ENCODE results near the gene ENAH. TPM values are rescaled to one million over a fixed set of nuclear protein-coding genes. Genes with fewer than 3 reads are reported as not detected.

Gene ENAH
- total RNA-seq, 2 experiments from 2014 or later: 0.84 to 1.1 TPM

DNA sequence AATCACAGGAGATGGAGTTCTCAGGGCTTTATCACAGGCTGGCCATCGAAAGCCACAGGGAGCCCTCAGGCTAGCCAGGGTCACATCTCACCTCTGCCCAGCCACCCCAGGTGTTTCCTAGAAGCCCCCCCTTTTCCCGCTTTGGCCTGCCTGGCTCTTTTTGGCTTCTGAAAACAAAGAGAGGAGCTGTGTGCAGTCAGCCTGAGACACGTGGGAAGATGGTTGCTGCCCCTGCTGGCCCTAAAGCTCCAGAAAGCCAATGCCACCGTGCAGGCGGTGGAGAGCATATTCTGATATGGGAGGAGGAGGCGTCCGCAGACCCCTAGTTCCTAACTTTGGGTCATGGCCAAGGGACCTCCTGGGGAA, 206.3 kb downstream of the ENAH start:
- Mint-ChIP-seq H3K27ac (no peak overlapping the region), H3K4me1 (peaks cover 59% of the 10 kb centered on the region), H3K36me3 (no peaks in the 10 kb centered on the region), H3K27me3 (no peaks in the 10 kb centered on the region), H3K9me3 (no peaks in the 10 kb centered on the region), H3K4me3 (no peak overlapping the region)
- DNase-seq: no peak

DNA sequence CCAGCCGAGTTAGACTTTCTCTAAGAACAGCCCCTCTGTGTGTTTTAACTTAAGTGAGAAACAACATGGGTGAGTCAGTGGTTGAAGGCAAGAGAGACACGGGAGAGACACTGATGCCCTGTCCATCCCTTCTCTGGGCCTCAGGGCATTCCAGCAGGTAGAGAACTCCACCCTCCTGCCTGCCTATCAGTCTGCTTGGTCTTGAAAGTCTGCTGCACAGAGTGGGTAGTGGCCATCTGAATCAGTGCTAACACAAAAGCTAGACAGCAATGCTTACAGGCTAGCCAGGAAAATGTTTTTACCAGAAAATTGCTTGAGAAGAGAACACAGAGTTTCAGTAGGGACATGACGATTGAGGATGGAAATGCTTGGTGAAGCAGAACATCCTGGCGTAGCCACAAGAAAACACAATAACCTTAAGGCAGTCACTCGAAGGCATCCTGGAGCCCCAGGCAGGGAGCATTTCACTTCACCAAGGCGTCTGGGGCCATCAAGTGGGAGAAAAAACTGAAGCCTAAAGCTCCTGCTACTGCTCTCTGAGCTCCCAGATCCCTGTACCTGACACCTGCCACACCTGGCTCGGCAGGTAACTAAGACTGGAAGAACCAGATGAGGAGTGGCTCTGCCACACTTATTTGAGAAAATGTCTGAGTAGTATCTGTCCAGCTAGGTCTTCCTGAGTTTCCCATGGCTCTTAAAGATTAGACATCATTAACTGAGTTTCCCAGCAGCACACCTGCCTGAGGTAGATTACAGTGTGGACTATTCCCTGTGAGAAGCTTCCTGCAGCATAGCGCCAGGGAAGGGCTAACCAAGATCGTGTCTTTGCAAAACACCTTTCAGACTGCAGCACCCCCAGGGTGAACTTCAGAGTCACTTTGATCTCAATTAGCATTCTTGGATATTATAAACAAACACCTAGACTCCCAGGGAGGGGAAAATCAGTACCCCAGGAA, 207.0 kb downstream of the ENAH start:
- H3K27me3 Mint-ChIP-seq: no peaks in the 10 kb centered on the region
- no peak for DNase-seq
- H3K27ac Mint-ChIP-seq: peak overlapping the region; percentile 94
- H3K4me1 Mint-ChIP-seq: peaks cover 59% of the 10 kb centered on the region
- H3K4me3 Mint-ChIP-seq: peak overlapping the region; percentile 64
- H3K9me3 Mint-ChIP-seq: no peaks in the 10 kb centered on the region
- no peaks in the 10 kb centered on the region for H3K36me3 Mint-ChIP-seq

DNA sequence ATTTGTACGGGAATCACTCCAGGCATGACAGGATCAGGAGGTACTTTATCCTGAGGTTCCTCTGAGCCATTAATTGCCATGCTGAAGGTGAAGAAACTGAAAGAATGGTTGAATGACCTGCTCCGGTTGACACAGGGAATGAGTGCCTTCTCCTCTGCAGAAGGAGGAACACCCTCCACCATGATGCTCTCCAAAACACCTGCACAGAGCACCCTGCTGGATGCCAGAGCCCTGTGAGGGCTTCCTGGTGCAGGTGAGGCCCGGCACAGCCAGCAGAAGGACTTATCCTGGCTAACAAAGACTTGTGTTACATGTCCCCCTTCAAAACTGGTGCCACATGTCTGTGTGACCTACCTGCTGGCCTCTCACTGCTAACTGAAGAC, 210.8 kb downstream of the ENAH start:
- no peaks in the 10 kb centered on the region for H3K36me3 Mint-ChIP-seq
- peaks cover 53% of the 10 kb centered on the region for H3K4me1 Mint-ChIP-seq
- H3K4me3 Mint-ChIP-seq: no peak overlapping the region
- no peaks in the 10 kb centered on the region for H3K9me3 Mint-ChIP-seq
- no peaks in the 10 kb centered on the region for H3K27me3 Mint-ChIP-seq
- no peak for DNase-seq
- peak overlapping the region; percentile 32 for H3K27ac Mint-ChIP-seq

DNA sequence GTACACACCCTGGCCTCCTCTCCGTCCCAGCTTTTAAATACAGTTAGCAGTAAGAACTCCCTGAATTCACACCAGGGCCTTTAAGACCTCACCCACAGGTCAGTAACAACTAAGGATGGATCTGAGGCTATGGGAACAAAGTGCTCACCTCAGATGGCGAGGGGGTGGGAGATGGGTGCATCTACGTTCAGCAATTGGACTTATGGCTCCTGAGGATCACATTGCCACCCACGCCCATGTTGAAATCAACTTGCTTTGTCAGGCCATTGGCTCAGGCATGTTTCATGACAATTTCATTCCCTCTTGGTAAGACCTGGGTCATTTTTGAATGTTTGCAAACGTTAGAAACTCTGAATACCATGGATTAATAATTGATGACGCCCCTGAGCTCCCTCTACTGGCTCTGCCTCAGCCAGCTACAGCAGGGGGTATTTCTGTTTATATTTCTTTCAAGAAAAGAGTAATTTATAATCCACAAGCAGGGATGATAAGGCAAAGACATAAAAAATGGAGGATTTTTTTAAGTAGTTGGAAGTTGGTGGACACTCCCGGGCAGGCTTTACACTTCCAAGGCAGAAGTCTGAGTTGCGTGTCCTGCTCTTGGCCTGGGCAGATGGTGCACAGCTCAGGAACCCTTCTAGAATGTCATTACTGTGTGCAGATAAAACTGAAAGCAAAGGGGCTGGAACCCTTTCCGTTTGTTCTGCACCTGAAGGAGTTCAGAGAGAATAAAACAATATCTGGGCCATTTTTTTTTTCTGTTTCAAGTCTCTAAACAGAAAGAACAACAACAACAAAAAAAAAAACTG, 211.4 kb downstream of the ENAH start:
- no peaks in the 10 kb centered on the region for H3K36me3 Mint-ChIP-seq
- H3K4me1 Mint-ChIP-seq: peaks cover 51% of the 10 kb centered on the region
- no peaks in the 10 kb centered on the region for H3K27me3 Mint-ChIP-seq

DNA sequence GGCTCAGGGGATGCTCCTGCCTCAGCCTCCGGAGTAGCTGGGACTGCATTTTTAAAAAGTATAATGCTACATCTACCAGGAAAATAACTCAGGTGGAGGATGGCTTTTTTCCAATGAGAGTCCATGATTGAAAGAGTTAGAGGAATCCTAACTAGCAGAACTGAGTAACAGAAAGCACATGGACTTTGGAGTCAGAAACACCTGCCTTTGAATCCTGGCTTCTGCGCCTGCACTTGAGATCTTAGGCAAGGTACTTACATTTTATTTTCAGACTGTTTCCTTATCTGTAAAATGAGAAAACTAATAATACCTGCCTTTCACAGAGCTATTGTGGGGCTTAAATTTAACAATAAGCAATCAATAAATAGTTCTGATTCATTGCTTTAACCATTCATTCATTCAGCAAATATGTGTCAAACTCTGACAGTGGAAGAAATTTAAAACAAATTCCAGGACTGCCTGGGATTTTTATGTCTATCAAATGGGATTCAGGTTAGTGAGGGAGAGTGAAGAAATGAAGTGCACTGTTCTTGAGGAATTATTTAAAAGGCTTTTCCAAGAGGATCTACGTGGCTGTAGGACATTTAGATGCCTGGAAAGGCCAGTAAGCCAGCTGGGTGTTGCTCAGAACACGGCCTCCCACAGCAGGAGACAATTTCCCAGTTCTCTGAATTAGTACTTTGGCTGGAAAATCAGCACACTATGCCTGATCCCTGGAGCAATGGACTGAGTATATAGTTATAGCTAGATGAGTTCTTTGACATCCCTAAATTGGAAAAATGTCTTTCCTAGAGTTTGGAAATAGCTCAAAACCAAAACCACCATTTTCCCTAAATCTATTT, 212.3 kb downstream of the ENAH start:
- no peaks in the 10 kb centered on the region for H3K27me3 Mint-ChIP-seq
- H3K4me3 Mint-ChIP-seq: no peak overlapping the region
- no peak overlapping the region for H3K27ac Mint-ChIP-seq
- H3K9me3 Mint-ChIP-seq: no peaks in the 10 kb centered on the region
- DNase-seq: no peak
- H3K36me3 Mint-ChIP-seq: no peaks in the 10 kb centered on the region
- H3K4me1 Mint-ChIP-seq: peaks cover 44% of the 10 kb centered on the region

More for the DNA sequence above, 211.4 kb downstream of the ENAH start:
- DNase-seq: no peak
- Mint-ChIP-seq H3K27ac (peak overlapping the region; percentile 66), H3K9me3 (no peaks in the 10 kb centered on the region), H3K4me3 (peak overlapping the region; percentile 23)

DNA sequence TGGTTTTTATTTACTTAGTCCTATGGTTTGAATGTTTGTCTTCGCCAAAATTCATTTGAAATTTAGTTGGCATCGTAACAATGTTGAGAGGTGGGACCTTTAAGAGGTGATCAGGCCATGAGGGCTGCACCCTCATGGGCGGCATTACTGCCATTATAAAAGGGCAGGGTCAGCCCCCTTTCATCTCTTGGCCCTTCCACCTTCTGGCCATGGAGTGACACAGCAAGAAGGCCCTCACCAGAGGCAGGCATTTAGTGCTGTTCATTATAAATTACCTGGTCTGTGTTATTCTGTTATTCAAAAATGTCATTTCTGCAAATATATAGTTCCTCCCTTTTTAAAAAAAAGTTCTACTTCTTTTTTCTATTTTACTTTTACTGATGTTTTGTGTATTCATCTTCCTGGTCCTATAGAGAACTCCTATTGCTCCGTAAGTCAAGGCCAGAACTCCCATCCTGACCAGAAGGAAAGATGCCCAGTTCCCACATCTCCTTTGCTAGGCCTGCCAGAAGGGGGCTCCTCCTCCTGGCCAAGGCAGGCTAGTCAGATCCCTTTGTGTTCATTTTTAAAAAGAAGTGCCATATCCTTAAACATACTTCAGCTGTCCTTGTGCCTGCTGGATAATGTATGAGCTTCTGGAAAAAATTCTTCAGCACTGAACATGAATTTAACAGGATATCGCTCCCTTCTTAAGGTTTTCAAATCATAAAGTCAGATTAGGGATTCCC, 215.0 kb downstream of the ENAH start:
- no peak for DNase-seq
- Mint-ChIP-seq H3K27ac (no peak overlapping the region), H3K9me3 (no peaks in the 10 kb centered on the region), H3K4me1 (peaks cover 21% of the 10 kb centered on the region), H3K27me3 (no peaks in the 10 kb centered on the region), H3K4me3 (no peak overlapping the region), H3K36me3 (no peaks in the 10 kb centered on the region)

Other genes starting within 250 kb of the ENAH start
- 100 to 1,000 TPM; 128 to 140 TPM for gene LBR, start 225.1 kb downstream of the ENAH start, total RNA-seq
- 100 to 1,000 TPM; 335 to 350 TPM for gene SRP9, start 124.7 kb upstream of the ENAH start, total RNA-seq
- 1 to 10 TPM; 2.7 to 4.3 TPM for gene EPHX1, start 157.0 kb upstream of the ENAH start, total RNA-seq
- gene TMEM63A, start 229.3 kb upstream of the ENAH start, total RNA-seq: 10 to 100 TPM; 29.5 to 33.0 TPM
- under 1 TPM in 1 of 2 experiments, not detected in 1; 0.39 TPM for gene LEFTY1, start 236.0 kb upstream of the ENAH start, total RNA-seq